COLO829 (cell line): ENCODE measurements around the gene CRACR2A.

Source experiments
- DNase-seq: peaks from one replicate; pipeline ENCODE4 v3.0.0; 2012; ENCODE audit warnings: low spot score

Gene CRACR2A

DNA sequence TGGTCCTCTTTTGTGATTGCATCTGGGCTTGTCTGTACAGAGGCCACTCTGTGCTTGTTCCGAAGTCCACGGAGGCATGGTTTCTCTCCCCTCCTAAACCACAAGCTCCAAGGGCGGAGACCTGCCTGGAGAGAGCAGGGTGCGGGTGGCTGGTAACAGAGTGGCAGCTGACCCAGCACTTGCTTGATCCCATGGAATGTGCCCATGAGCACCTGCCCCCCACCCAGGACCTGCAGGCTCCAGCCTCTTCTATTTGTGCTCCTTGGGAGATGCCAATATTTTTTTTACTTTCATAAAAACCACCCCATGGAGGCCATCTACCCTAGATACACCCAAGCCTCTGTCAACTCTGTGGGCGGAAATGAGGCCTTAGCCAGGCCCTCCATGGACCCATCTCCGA, 157.2 kb downstream of the CRACR2A start:
- DNase-seq = no peak

GRCh38 chr12:3594966-3595365, 157.9 kb downstream of the CRACR2A start:
- DNase-seq = no peak

- no peak for DNase-seq
Observed at GRCh38 chr12:3593906-3594483, 158.9 kb downstream of the CRACR2A start.

DNA sequence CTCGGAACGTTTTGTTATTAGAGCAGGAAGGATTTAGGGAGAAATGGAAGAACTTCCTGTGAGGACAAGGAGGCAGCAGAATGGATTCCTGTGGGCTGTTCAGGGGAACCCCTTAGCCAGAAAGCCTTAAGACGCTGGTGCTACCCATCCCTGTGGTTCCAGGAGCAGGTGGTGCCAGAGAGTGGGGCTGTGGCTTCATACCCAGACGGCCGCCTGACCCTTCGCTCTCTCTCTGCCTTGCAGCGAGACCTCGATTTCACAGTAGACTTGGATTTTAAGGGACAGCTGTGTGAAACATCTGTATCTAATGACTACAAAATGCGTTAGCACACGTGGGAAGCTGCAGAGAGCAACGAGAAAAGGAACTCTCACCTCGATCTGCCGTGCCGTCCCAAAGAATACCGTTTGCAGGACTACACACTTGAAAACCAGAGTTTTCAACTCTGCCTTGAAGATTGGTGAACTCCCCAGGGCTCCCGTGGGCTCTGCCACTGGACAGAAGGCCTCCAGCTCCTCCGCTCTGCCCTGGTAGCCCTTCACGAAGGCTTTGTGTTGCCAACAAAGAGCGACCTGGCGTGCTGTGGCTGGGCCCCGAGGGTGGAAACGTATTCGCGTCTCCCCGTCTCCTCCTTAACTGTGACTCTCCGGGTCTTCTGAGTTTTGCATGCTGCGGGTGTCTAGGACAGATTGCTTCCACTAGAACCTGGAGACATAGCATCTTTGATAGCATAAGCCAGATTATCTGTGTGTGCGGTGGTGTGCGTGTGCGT, 159.9 kb downstream of the CRACR2A start:
- no peak for DNase-seq

DNA sequence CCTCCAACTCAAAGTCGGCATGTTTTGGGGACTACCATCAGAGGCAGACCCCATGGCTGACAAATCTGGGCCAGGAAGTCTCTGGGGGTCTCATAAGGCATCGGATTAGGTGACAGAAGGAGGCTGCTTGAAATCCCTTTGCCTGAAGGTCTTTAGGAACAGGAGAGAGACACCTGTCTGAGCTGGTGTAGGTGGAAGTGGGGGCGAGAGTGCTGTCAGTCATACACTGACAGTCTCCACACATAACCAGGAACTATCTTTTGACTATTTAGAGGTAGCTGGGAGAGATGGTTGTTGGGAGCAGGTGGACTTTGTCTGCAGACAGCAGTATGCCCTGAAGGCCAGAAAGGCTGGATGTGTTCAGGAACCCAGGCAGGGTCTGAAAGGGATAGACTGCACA, 163.2 kb downstream of the CRACR2A start:
- no peak for DNase-seq

GRCh38 chr12:3587402-3588013, 165.4 kb downstream of the CRACR2A start:
- DNase-seq = no peak

DNA sequence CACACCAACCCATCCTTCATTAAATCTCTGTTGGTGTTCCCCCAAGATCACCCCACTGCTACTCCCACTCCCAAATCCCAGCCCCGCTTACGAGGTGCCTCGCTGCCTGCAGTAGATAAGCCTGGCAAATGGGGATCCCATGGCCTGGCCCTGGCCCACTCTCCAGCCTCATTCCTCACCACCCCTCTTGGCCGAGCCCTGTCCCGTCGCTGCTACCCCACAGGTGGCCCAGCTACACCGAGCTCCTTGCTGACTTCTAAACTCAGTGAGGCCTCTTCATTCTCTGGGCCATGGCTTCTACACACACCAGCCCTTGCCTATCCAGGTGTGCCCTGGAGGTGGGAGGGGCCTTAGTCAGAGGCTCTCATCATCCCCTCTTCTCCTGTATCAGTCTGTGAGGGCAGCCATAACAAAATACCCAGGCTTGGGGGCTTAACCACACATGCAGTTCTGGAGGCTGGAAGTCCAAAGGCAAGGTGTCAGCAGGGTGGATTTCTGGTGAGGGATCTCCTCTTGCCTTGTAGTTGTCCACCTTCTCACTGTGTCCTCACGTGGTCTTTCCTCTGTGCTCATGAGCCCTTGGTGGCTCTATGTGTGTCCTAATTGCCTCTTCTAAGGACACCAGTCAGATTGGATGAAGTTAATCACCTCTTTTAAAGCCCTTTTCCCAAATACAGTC, 169.1 kb downstream of the CRACR2A start:
- DNase-seq = no peak

- DNase-seq = no peak
Observed at GRCh38 chr12:3580094-3580749, 172.7 kb downstream of the CRACR2A start.

DNA sequence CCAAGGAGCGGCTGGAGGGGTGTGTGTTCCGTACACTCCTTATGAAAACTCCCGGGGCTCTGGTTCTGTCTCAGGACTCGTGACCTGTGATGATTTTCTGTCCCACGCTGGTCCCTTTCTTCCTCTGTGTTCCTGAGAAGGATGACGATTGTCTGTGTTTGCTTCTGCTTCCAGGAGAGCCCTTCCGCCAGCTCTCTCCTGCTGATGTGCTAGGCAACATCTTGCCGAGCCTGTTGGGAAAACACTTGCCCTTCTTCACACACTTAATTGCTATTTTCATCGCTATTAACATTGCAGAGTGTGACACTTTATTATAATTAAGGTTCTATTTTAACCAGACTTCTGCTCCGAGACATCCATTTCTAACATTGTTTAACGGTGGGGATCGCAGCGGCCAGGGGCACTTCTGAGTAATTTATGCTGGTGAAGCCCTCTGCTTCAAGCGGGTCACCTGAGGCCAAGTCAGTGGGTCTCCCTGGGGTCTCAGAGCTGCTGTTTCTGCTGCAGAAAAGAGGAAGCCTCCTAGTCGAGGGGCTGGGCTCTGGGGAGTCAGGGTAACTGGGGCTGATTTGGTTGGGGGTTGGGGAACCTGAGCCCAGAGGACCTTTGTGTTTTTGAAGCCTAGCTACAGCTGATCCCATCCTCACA, 173.3 kb downstream of the CRACR2A start:
- no peak for DNase-seq

- no peak for DNase-seq
Observed at GRCh38 chr12:3578557-3578956, 174.4 kb downstream of the CRACR2A start.

GRCh38 chr12:3576891-3577290, 176.0 kb downstream of the CRACR2A start:
- no peak for DNase-seq

GRCh38 chr12:3574986-3575385, 177.9 kb downstream of the CRACR2A start:
- no peak for DNase-seq

GRCh38 chr12:3572560-3572959, 180.3 kb downstream of the CRACR2A start:
- DNase-seq = no peak

DNA sequence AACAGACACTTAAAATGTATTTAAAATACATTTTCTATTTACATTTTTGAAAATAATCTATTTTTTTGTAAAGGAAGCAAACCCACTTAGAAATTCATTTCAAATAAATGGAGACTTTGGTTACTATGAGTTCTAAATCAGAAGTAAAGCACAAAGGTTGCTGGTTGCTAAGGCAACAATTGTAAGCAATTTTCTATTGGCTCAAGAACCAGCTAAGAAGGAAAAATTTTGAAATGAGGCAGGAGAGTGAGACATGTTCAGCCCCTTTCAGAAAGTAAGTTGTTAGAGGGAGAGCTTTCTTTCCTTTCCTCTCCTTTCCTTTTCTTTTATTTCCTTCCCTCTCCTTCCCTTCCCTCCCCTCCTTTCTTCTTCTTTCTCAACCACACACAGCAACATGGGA, 181.2 kb downstream of the CRACR2A start:
- no peak for DNase-seq

DNA sequence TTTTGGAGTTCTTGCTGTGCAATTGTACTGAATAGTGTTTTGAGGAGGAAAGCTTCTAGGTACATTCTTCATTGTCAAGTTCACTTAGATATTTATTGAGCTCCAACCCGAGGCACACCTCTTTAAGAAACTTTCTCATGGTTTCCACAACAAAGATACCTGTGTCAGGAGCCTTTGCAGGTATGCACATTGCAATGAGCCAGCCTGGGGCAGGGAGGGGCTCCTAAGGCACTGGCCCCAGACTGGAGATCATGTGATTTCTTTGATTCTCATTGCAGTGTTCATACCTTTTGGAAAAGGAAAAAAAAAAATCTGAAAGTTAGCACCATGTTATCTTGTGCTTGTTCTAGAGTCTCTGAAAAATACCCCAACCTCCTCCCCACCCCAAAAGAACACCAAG, 181.6 kb downstream of the CRACR2A start:
- DNase-seq = no peak

DNA sequence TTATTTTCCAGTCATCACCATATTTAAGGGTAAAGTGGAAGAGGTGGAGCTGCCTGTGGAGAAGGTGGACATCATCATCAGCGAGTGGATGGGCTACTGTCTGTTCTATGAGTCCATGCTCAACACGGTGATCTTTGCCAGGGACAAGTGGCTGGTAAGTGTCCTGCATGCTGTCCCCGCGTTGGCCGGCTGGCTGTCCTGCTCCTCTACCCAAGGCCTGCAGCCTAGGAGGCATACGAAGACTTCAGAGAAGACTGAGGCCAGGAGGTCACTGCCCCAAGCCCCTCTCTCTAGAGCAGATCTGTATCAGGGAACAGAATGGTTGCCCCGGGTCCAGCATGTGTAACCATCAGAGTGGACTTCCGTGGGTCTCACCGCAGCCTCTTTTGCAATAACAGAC, 184.2 kb downstream of the CRACR2A start:
- no peak for DNase-seq

DNA sequence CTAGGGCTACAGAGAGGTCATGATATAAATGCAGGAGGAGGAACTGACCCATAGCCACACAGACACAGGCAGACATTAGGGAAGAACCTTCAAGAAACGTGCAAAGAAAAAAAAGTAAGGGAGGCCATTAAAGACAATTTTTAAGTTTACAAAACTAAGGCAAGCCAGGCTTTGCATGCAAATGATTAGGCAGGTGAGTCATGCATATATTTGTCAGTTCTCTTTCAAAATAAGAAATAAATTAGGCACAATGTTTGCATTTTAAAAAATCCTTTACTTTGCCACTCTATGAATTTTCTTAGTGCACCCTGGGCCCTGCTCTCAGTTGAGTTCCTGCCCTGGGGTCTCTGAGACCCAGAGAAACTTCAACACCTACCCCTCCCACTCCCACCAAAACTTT, 186.9 kb downstream of the CRACR2A start:
- DNase-seq = no peak
